ENCODE results near the gene LIME1. TPM values are rescaled to one million over a fixed set of nuclear protein-coding genes. Genes with fewer than 3 reads are reported as not detected.

LIME1 gene
- polyA plus RNA-seq, 1 experiment: 1.5 TPM

GRCh38 chr20:63737945-63738686 lies 1.7 kb downstream of the LIME1 start:
- CTCF ChIA-PET: no interaction called here
- POLR2A ChIA-PET: no interaction called here
- no peak for TF ChIP-seq CTCF (IDR thresholded peaks at IDR 0.05; ENCODE audit: low read depth, low read length)
- no peaks in the 10 kb centered on the region for H3K27me3 ChIP-seq (ENCODE audit: control insufficient read depth, insufficient read depth, low read length)
- no peak overlapping the region for H3K27ac ChIP-seq (ENCODE audit: low read depth, low read length)
- DNase-seq (ENCODE audit: low read depth, low spot score): no peak
- H3K4me3 ChIP-seq (ENCODE audit: low read depth, low read length): no peak overlapping the region
- H3K9me3 ChIP-seq (ENCODE audit: control insufficient read depth, insufficient read depth, low read length): no peaks in the 10 kb centered on the region; the same call in 1 of the 2 replicates

- Histone ChIP-seq H3K27ac (ENCODE audit: low read depth, low read length) (no peak overlapping the region), H3K4me3 (ENCODE audit: low read depth, low read length) (no peak overlapping the region), H3K27me3 (ENCODE audit: control insufficient read depth, insufficient read depth, low read length) (no peaks in the 10 kb centered on the region), H3K9me3 (ENCODE audit: control insufficient read depth, insufficient read depth, low read length) (no peaks in the 10 kb centered on the region; the same call in 1 of the 2 replicates)
- ChIA-PET CTCF (no interaction called here), POLR2A (interaction anchor here (0.5 to 1.0 kb wide), 2 partner anchors 86 to 95 kb away, joined by 3 read pairs; partner anchors contain the start of gene STMN3)
- TF ChIP-seq CTCF (IDR thresholded peaks at IDR 0.05; ENCODE audit: low read depth, low read length): no peak
- DNase-seq (ENCODE audit: low read depth, low spot score): no peak
Observed at GRCh38 chr20:63738687-63739129, 2.2 kb downstream of the LIME1 start.

GRCh38 chr20:63739130-63740069 lies 2.9 kb downstream of the LIME1 start, which contains the start of gene SLC2A4RG:
TSS of gene SLC2A4RG (plus strand) at chr20:63739776. CDS start at chr20:63739913, 137 bp downstream.
- DNase-seq (ENCODE audit: low read depth, low spot score): no peak
- Histone ChIP-seq H3K9me3 (ENCODE audit: control insufficient read depth, insufficient read depth, low read length) (no peaks in the 10 kb centered on the region; the same call in 1 of the 2 replicates), H3K27me3 (ENCODE audit: control insufficient read depth, insufficient read depth, low read length) (no peaks in the 10 kb centered on the region), H3K4me3 (ENCODE audit: low read depth, low read length) (peak within 1 kb of the TSS; percentile 74), H3K27ac (ENCODE audit: low read depth, low read length) (peak within 1 kb of the TSS; percentile 61)
- POLR2A ChIA-PET: interaction anchor here (0.5 to 1.0 kb wide), 3 partner anchors 16 to 94 kb away, joined by 3 read pairs; partner anchors contain the start of gene STMN3
- no peak for TF ChIP-seq CTCF (IDR thresholded peaks at IDR 0.05; ENCODE audit: low read depth, low read length)
- CTCF ChIA-PET: no interaction called here

- Histone ChIP-seq H3K9me3 (ENCODE audit: control insufficient read depth, insufficient read depth, low read length) (no peaks in the 10 kb centered on the region; the same call in 1 of the 2 replicates), H3K27ac (ENCODE audit: low read depth, low read length) (peak overlapping the region; percentile 61), H3K27me3 (ENCODE audit: control insufficient read depth, insufficient read depth, low read length) (no peaks in the 10 kb centered on the region), H3K4me3 (ENCODE audit: low read depth, low read length) (peak overlapping the region; percentile 74)
- no peak for TF ChIP-seq CTCF (IDR thresholded peaks at IDR 0.05; ENCODE audit: low read depth, low read length)
- CTCF ChIA-PET: interaction anchor here (1.6 kb wide), 1 partner anchor 36 kb away, joined by 5 read pairs; no protein-coding TSS in a partner anchor
- POLR2A ChIA-PET: interaction anchor here (0.6 to 1.8 kb wide), 10 partner anchors 32 to 219 kb away, joined by 3 to 16 read pairs (median 4); partner anchors contain the start of genes ARFRP1, TNFRSF6B, TPD52L2 and ZGPAT
- DNase-seq (ENCODE audit: low read depth, low spot score): no peak
Observed at GRCh38 chr20:63740070-63740626, 3.7 kb downstream of the LIME1 start.

All from AG04450 (cell line).